Measurements from ENCODE around the gene DIAPH2.

GRCh38 chrX:96696462-96696861 lies 11.8 kb downstream of the DIAPH2 start:
- TF ChIP-seq POLR2AphosphoS5 (IDR thresholded peaks at IDR 0.05; ENCODE audit: low read depth, low read length) (no peak), POLR2A (IDR thresholded peaks at IDR 0.05; ENCODE audit: low read depth, low read length) (no peak)

Data from GM12891 (cell line).